ENCODE data around the gene NOC3L. TPM values are rescaled to one million over a fixed set of nuclear protein-coding genes. Genes with fewer than 3 reads are reported as not detected.

The NOC3L gene
- total and polyA plus RNA-seq, 2 of the 4 experiments (the other 2 are of a cell fraction): 11.9 to 26.5 TPM

DNA sequence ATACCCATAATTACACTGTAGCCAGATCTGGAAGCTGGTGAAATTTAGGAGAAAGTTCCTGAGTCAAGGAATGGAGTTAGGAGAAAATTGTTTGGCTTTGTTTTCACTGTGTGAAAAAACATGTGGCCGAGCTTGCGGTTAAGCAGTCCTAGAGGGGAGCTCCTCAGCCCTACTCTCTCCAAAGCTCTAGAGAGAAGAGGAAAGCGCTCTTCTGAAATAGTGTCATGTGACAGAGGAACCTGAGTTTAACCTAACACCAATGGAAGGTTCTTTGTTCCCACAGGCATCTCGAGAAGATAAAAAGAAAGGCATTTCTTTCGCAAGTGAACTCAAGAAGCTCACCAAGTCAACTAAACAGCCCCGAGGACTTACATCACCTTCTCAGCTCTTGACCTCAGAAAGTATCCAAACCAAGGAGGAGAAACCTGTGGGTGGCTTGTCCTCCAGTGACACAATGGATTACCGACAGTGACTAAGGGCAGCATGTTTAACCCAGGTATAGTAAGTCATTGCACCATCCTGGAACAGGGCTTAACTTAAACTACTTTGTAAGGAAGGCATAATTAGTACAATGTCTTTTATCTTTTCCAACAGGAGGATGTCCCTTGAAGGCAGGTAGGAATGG is 38.0 kb downstream of the NOC3L start:
- Histone ChIP-seq H2BK15ac (ENCODE audit: low read depth, low read length) (no peak overlapping the region), H3K27me3 (ENCODE audit: control insufficient read depth, insufficient read depth, low read length) (no peaks in the 10 kb centered on the region), H3K4me3 (ENCODE audit: insufficient read depth, low read depth, low read length) (no peak overlapping the region), H3K4ac (ENCODE audit: low read depth, low read length) (no peak overlapping the region), H2BK120ac (ENCODE audit: low read depth, low read length) (no peak overlapping the region), H3K27ac (ENCODE audit: insufficient read depth, low read length) (no peak overlapping the region), H3K9me1 (ENCODE audit: insufficient read depth, low read length) (no peaks in the 10 kb centered on the region), H2AK9ac (replicated peaks; ENCODE audit: low read depth, low read length, poor library complexity) (no peak overlapping the region), H3K9me3 (ENCODE audit: control insufficient read depth, insufficient read depth, low read length) (no peaks in the 10 kb centered on the region), H3K56ac (ENCODE audit: extremely low read depth, insufficient read depth, low read length) (no peak overlapping the region), H4K8ac (ENCODE audit: low read depth in 2 of 2, low read length in 2 of 2) (no peak overlapping the region), H2AFZ (replicated peaks; ENCODE audit: low read length, poor library complexity) (no peak overlapping the region), H3K14ac (replicated peaks; ENCODE audit: low read depth, low read length) (no peak overlapping the region), H2BK5ac (ENCODE audit: low read depth, low read length, poor library complexity, severe bottlenecking) (no peak overlapping the region), H3K36me3 (ENCODE audit: control insufficient read depth, insufficient read depth, low read length) (peaks cover 9% of the 10 kb centered on the region), H3K4me2 (ENCODE audit: low read depth, low read length) (no peak overlapping the region), H4K91ac (ENCODE audit: insufficient read depth, low read depth, low read length) (no peak overlapping the region), H3K23ac (ENCODE audit: low read depth, low read length) (no peak overlapping the region), H3K9ac (ENCODE audit: low read depth, low read length) (no peak overlapping the region), H4K5ac (ENCODE audit: low read depth, low read length) (no peak overlapping the region), H3K79me1 (ENCODE audit: low read depth in 1 of 2, low read length in 2 of 2) (peaks cover 0 to 3% of the 10 kb centered on the region in 2 experiments; a peak in 1 of 4 replicates), H4K20me1 (ENCODE audit: insufficient read depth, low read length) (no peaks in the 10 kb centered on the region), H2BK20ac (ENCODE audit: low read depth, low read length) (no peak overlapping the region), H3K18ac (ENCODE audit: low read depth, low read length) (no peak overlapping the region), H3K4me1 (ENCODE audit: control insufficient read depth, insufficient read depth, low read length) (no peaks in the 10 kb centered on the region), H2AK5ac (ENCODE audit: low read depth, low read length) (no peak overlapping the region)
- dilution Hi-C loops (cut with HindIII; ENCODE audit: low sequenced_read_pairs, unreplicated experiment): no loop called here
- no CpG with 5 or more reads among the region's 7 CpGs for WGBS, 2 experiments (ENCODE audit: extremely low coverage in 2 of 2, insufficient read length in 1 of 2)
- ChIA-PET CTCF (no interaction called here), POLR2A (ENCODE audit: unreplicated experiment) (no interaction called here)
- in situ Hi-C loops (cut with MboI; ENCODE audit: low sequenced_read_pairs): loop anchor here (5.0 kb wide), 1 partner anchor 407 kb away; no protein-coding TSS in a partner anchor
- DNase-seq (no peak), ATAC-seq (ENCODE audit: low read depth) (no peak)
- intact Hi-C loops (cut with micrococcal nuclease): no loop called here
- TF ChIP-seq BHLHE40 (IDR thresholded peaks at IDR 0.05; ENCODE audit: low read depth, low read length): no peak
- TF ChIP-seq MXI1 (IDR thresholded peaks at IDR 0.05; ENCODE audit: borderline replicate concordance, low read depth, low read length): no peak
- TF ChIP-seq POLR2A (IDR thresholded peaks at IDR 0.05; ENCODE audit: low read depth, low read length): no peak
- TF ChIP-seq FOS (IDR thresholded peaks at IDR 0.05; ENCODE audit: low read depth, low read length): no peak
- TF ChIP-seq CEBPB (IDR thresholded peaks at IDR 0.05; ENCODE audit: low read depth, low read length): no peak
- no peak for TF ChIP-seq RAD21 (IDR thresholded peaks at IDR 0.05; ENCODE audit: low read length)
- TF ChIP-seq SMC3 (IDR thresholded peaks at IDR 0.05; ENCODE audit: low read depth, low read length): no peak
- no peak for TF ChIP-seq MAFK (IDR thresholded peaks at IDR 0.05; ENCODE audit: low read depth, low read length)
- TF ChIP-seq ELK1 (IDR thresholded peaks at IDR 0.05; ENCODE audit: borderline replicate concordance, low read depth, low read length): no peak
- TF ChIP-seq NFE2L2 (IDR thresholded peaks at IDR 0.05; ENCODE audit: low read depth, low read length): no peak
- TF ChIP-seq MAZ (IDR thresholded peaks at IDR 0.05; ENCODE audit: borderline replicate concordance, low read depth, low read length): no peak
- TF ChIP-seq, protein P1, sequence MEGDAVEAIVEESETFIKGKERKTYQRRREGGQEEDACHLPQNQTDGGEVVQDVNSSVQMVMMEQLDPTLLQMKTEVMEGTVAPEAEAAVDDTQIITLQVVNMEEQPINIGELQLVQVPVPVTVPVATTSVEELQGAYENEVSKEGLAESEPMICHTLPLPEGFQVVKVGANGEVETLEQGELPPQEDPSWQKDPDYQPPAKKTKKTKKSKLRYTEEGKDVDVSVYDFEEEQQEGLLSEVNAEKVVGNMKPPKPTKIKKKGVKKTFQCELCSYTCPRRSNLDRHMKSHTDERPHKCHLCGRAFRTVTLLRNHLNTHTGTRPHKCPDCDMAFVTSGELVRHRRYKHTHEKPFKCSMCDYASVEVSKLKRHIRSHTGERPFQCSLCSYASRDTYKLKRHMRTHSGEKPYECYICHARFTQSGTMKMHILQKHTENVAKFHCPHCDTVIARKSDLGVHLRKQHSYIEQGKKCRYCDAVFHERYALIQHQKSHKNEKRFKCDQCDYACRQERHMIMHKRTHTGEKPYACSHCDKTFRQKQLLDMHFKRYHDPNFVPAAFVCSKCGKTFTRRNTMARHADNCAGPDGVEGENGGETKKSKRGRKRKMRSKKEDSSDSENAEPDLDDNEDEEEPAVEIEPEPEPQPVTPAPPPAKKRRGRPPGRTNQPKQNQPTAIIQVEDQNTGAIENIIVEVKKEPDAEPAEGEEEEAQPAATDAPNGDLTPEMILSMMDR (conservative IDR thresholded peaks at IDR 0.05; ENCODE audit: low read depth, low read length): no peak
- TF ChIP-seq RFX5 (IDR thresholded peaks at IDR 0.05; ENCODE audit: low read depth, low read length): no peak
- TF ChIP-seq CHD1 (IDR thresholded peaks at IDR 0.05; ENCODE audit: low read depth, low read length): no peak
- TF ChIP-seq RCOR1 (IDR thresholded peaks at IDR 0.05; ENCODE audit: insufficient replicate concordance, low read length): no peak
- TF ChIP-seq, protein P2, sequence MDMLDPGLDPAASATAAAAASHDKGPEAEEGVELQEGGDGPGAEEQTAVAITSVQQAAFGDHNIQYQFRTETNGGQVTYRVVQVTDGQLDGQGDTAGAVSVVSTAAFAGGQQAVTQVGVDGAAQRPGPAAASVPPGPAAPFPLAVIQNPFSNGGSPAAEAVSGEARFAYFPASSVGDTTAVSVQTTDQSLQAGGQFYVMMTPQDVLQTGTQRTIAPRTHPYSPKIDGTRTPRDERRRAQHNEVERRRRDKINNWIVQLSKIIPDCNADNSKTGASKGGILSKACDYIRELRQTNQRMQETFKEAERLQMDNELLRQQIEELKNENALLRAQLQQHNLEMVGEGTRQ (IDR thresholded peaks at IDR 0.05; ENCODE audit: low read depth, low read length): no peak
- no TSS peak for BruUV-seq (replicated peaks)
